D341Med (cell line): Measurements from ENCODE around the gene NCKAP5.

Experiments
- DNase-seq: peaks from one replicate; pipeline ENCODE4 v3.0.0; 2012; ENCODE audit warnings: low spot score

Gene NCKAP5

GRCh38 chr2:132797071-132797470 is 771.2 kb downstream of the NCKAP5 start:
- DNase-seq = no peak

GRCh38 chr2:132795220-132795619 is 773.0 kb downstream of the NCKAP5 start:
- DNase-seq = no peak

GRCh38 chr2:132793532-132793931 is 774.7 kb downstream of the NCKAP5 start:
- DNase-seq = no peak

GRCh38 chr2:132790207-132790785 is 778.0 kb downstream of the NCKAP5 start:
- DNase-seq = no peak

- peak; percentile 27 for DNase-seq
Measured at GRCh38 chr2:132789066-132789465, 779.2 kb downstream of the NCKAP5 start.

- DNase-seq = no peak
Measured at GRCh38 chr2:132788310-132788838, 779.9 kb downstream of the NCKAP5 start.

- no peak for DNase-seq
Measured at GRCh38 chr2:132783883-132784282, 784.4 kb downstream of the NCKAP5 start.

GRCh38 chr2:132782176-132782783 is 786.0 kb downstream of the NCKAP5 start:
- DNase-seq = no peak

GRCh38 chr2:132780651-132781050 is 787.6 kb downstream of the NCKAP5 start:
- no peak for DNase-seq

GRCh38 chr2:132779206-132779721 is 789.0 kb downstream of the NCKAP5 start:
- DNase-seq = no peak

- no peak for DNase-seq
Measured at GRCh38 chr2:132776287-132776686, 792.0 kb downstream of the NCKAP5 start.

- no peak for DNase-seq
Measured at GRCh38 chr2:132774189-132774588, 794.1 kb downstream of the NCKAP5 start.

GRCh38 chr2:132773331-132773730 is 794.9 kb downstream of the NCKAP5 start:
- DNase-seq = no peak

- DNase-seq = no peak
Measured at GRCh38 chr2:132772340-132772739, 795.9 kb downstream of the NCKAP5 start.

GRCh38 chr2:132766573-132766972 is 801.7 kb downstream of the NCKAP5 start:
- no peak for DNase-seq

GRCh38 chr2:132761437-132761836 is 806.8 kb downstream of the NCKAP5 start:
- no peak for DNase-seq

GRCh38 chr2:132760971-132761370 is 807.3 kb downstream of the NCKAP5 start:
- no peak for DNase-seq

GRCh38 chr2:132760405-132760804 is 807.9 kb downstream of the NCKAP5 start:
- DNase-seq = no peak

GRCh38 chr2:132758995-132759394 is 809.3 kb downstream of the NCKAP5 start:
- DNase-seq = no peak

GRCh38 chr2:132757676-132758075 is 810.6 kb downstream of the NCKAP5 start:
- DNase-seq = no peak

- DNase-seq = no peak
Measured at GRCh38 chr2:132757002-132757589, 811.2 kb downstream of the NCKAP5 start.

- DNase-seq = no peak
Measured at GRCh38 chr2:132754867-132755472, 813.3 kb downstream of the NCKAP5 start.

- no peak for DNase-seq
Measured at GRCh38 chr2:132754392-132754791, 813.9 kb downstream of the NCKAP5 start.
